Ascending aorta (tissue), 2 donors: ENCODE results near the gene USP49. TPM values are rescaled to one million over a fixed set of nuclear protein-coding genes. Genes with fewer than 3 reads are reported as not detected.

ENCODE experiments used
- DNase-seq, 2 donors: peaks; one replicate each; pipeline ENCODE4 v3.0.0-alpha.2; 2019; ENCODE audit warnings: low spot score in 2 of 2
- H3K27ac ChIP-seq, 2 donors: fragments of 200-600 bp; sonication (generic); one replicate each; pipeline ENCODE4 v1.5.1; 2016 to 2017; ENCODE audit warnings: mild to moderate bottlenecking in 1 of 2
- H3K27me3 ChIP-seq: fragments of 200-600 bp; sonication (generic); one replicate; pipeline ENCODE4 v1.5.1; 2017
- H3K36me3 ChIP-seq, 2 donors: fragments of 200-600 bp; sonication (generic); one replicate each; pipeline ENCODE4 v1.5.1; 2016
- H3K4me1 ChIP-seq, 2 donors: fragments of 200-600 bp; sonication (generic); one replicate each; pipeline ENCODE4 v1.5.1; 2016 to 2017; ENCODE audit warnings: mild to moderate bottlenecking in 1 of 2
- H3K4me3 ChIP-seq, 2 donors: fragments of 200-600 bp; sonication (generic); one replicate each; pipeline ENCODE4 v1.5.1; 2016 to 2017; ENCODE audit warnings: mild to moderate bottlenecking in 1 of 2
- H3K9me3 ChIP-seq, 2 donors: fragments of 200-600 bp; sonication (generic); one replicate each; pipeline ENCODE4 v1.5.1; 2016
- intact Hi-C: fragments of 100-400 bp; cut with DNase I; formaldehyde crosslinking; loops from one replicate; pipeline ENCODE4 v1.15.1; 2023
- total RNA-seq: library from RNA; depleted of rRNA; stranded (reverse); fragments of >200 nt; gene quantifications from one replicate; pipeline ENCODE4 v1.1.0, GENCODE V29; 2016
- TF ChIP-seq, protein P1 (sequence below), 3 experiments: fragments of 200-600 bp in 2 of 3; fragments of 450-650 bp in 1 of 3; sonication (generic) in 2 of 3; IDR thresholded peaks; one replicate each; pipeline ENCODE4 v1.5.1; 2016 to 2019; ENCODE audit warnings: antibody characterized with exemption in 3 of 3, mild to moderate bottlenecking in 1 of 3, moderate library complexity in 1 of 3

Gene USP49
- total RNA-seq, 1 donor from 2014 or later, result 8.7 TPM

DNA sequence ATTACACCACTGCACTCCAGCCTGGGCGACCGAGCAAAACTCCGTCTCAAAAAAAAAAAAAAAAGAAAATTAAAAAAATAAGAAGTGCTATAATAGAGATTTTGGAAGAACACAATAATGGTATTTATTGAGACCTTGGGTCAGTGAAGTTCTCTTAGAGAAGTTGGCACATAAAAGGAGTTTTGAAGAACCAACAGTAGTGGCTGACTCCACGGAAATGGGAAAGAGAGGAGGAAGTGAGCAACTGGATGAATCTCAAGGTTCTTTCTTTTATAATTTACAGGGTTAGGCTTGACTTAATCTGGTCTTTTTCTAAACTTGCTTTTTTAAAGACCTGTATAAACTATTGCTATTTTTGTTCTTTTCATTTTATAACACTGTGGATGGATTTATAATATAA, 54.8 kb downstream of the USP49 start:
- H3K4me1 ChIP-seq, result no peaks in the 10 kb centered on the region
- DNase-seq, result no peak
- H3K36me3 ChIP-seq, result no peaks in the 10 kb centered on the region
- no peak overlapping the region for H3K27ac ChIP-seq
- no peaks in the 10 kb centered on the region for H3K27me3 ChIP-seq
- H3K9me3 ChIP-seq, result no peaks in the 10 kb centered on the region
- no peak overlapping the region for H3K4me3 ChIP-seq
- TF ChIP-seq, protein P1, sequence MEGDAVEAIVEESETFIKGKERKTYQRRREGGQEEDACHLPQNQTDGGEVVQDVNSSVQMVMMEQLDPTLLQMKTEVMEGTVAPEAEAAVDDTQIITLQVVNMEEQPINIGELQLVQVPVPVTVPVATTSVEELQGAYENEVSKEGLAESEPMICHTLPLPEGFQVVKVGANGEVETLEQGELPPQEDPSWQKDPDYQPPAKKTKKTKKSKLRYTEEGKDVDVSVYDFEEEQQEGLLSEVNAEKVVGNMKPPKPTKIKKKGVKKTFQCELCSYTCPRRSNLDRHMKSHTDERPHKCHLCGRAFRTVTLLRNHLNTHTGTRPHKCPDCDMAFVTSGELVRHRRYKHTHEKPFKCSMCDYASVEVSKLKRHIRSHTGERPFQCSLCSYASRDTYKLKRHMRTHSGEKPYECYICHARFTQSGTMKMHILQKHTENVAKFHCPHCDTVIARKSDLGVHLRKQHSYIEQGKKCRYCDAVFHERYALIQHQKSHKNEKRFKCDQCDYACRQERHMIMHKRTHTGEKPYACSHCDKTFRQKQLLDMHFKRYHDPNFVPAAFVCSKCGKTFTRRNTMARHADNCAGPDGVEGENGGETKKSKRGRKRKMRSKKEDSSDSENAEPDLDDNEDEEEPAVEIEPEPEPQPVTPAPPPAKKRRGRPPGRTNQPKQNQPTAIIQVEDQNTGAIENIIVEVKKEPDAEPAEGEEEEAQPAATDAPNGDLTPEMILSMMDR (IDR thresholded peaks at IDR 0.05), result no peak
- intact Hi-C loops, result no loop called here

DNA sequence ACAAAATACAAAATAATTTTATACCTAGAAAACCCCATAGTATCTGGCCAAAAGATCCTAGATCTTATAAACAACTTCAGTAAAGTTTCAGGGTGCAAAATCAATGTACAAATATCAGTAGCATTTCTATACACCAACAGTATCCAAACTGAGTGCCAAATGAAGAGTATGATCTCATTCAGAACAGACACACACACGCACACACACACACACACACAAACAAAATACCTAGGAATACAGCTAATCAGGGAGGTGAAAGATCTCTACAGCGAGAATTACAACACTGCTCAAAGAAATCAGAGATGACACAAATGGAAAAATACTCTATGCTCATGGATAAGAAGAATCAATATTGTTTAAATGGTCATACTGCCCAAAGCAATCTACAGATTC, 58.5 kb downstream of the USP49 start:
- TF ChIP-seq, protein P1 (IDR thresholded peaks at IDR 0.05), result no peak
- Histone ChIP-seq H3K27me3 (no peaks in the 10 kb centered on the region), H3K27ac (no peak overlapping the region), H3K4me1 (no peaks in the 10 kb centered on the region), H3K9me3 (no peaks in the 10 kb centered on the region), H3K36me3 (no peaks in the 10 kb centered on the region), H3K4me3 (no peak overlapping the region)
- intact Hi-C loops, result no loop called here
- no peak for DNase-seq

DNA sequence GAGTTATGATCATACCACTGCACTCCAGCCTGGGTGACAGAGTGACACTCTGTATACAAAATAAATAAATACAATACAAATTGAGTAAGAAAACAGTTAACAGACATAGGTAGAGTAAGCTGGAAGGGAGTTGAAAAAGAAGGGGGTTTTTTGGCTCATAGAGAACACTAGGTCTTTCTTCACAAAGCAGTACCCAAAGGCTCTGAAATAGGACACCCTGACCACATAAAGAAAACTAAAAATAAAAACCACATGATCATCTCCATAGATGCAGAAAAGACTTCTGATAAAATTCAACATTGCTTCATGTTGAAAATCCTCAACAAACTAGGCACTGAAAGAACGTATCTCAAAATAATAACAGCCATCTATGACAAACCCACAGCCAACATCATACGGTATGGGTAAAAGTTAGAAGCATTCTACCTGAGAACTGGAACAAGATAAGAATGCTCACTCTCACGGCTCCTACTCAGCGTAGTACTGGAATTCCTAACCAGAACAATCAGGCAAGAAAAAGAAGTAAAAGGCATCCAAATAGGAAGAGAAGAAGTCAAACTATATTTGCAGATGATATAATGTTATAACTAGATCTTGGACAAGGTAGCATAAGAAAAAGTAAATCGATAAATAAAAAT, 59.0 kb downstream of the USP49 start:
- intact Hi-C loops, result no loop called here
- Histone ChIP-seq H3K4me3 (no peak overlapping the region), H3K36me3 (no peaks in the 10 kb centered on the region), H3K9me3 (no peaks in the 10 kb centered on the region), H3K4me1 (no peaks in the 10 kb centered on the region), H3K27me3 (no peaks in the 10 kb centered on the region), H3K27ac (no peak overlapping the region)
- TF ChIP-seq, protein P1 (IDR thresholded peaks at IDR 0.05), result no peak
- no peak for DNase-seq

DNA sequence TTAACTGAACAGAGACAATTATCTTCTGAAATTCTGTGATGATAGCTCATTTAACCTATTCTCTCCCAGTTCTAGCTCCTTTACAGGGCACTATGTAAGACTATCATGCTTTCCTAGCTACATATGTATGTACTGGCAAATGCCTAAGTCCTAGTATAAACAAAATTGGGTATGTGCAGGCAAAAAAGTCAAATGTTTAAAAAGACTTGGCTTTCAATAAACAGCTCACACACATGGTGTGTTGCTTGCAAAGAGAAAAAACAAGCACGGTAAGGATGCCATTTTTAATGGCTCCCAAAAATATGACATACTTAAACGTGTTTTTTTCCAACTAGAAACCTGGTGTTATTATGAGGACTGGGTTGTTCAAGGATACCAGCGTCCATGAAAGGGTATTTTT, 62.9 kb downstream of the USP49 start:
- no peaks in the 10 kb centered on the region for H3K9me3 ChIP-seq
- no peaks in the 10 kb centered on the region for H3K36me3 ChIP-seq
- no peaks in the 10 kb centered on the region for H3K27me3 ChIP-seq
- H3K4me3 ChIP-seq, result no peak overlapping the region
- intact Hi-C loops, result no loop called here
- no peak overlapping the region for H3K27ac ChIP-seq
- TF ChIP-seq, protein P1 (IDR thresholded peaks at IDR 0.05), result no peak
- no peaks in the 10 kb centered on the region for H3K4me1 ChIP-seq
- DNase-seq, result no peak

DNA sequence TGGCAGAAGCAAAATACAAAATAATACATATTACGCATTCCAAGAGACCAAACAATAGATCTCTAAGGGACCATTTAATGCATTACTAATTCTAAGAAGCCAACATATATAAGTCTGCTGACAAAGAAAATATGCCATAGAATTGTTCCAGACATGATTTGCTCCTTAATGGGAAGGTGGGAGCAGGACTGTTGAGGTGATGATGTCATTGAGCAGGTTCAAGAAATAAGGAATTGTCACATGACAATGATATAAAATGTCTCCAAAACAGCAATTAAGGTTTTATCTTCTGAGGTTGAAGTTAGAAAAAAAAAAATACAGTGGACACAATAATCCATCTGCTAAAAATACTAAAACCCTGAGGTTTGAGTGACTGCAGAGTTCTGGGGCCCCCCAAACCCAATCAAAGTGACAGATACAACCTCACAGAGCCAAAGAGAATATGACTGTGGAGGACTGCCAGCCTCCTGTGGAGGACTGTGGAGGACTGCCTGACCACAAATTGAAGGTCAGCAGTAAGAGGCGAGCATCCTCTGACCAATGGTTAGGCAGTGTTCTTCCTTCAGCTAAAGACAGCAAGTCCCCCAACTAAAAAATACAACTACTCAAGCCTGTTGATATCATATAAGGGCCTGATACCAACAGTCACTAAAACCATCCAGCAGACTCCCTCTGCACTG, 68.7 kb downstream of the USP49 start:
- Histone ChIP-seq H3K36me3 (no peaks in the 10 kb centered on the region), H3K27me3 (no peaks in the 10 kb centered on the region), H3K9me3 (no peaks in the 10 kb centered on the region), H3K27ac (no peak overlapping the region), H3K4me3 (no peak overlapping the region), H3K4me1 (no peaks in the 10 kb centered on the region)
- TF ChIP-seq, protein P1 (IDR thresholded peaks at IDR 0.05), result no peak
- no peak for DNase-seq
- intact Hi-C loops, result no loop called here
